ENCODE results near the gene CERK. TPM values are rescaled to one million over a fixed set of nuclear protein-coding genes. Genes with fewer than 3 reads are reported as not detected.
"Not testable (repeated sequence)": the region's sequence is repeated elsewhere in the genome, so short reads cannot be mapped to it uniquely, and the experiment has no call there.

Gene CERK
- 10 to 100 TPM; 54.4 to 55.0 TPM for total RNA-seq

- POLR2A ChIA-PET, result interaction anchor here (1.5 to 1.7 kb wide), 2 partner anchors 11 to 25 kb away, joined by 7 read pairs; partner anchors contain the start of gene TBC1D22A
- Mint-ChIP-seq H3K27me3 (no peaks in the 10 kb centered on the region), H3K27ac (peak within 1 kb of the TSS; percentile 93), H3K36me3 (peaks cover 15% of the 10 kb centered on the region), H3K4me3 (peak within 1 kb of the TSS; percentile 96), H3K4me1 (ENCODE audit: low read depth) (peaks cover 33% of the 10 kb centered on the region), H3K9me3 (peaks cover 5% of the 10 kb centered on the region)
- DNase-seq, result peak; percentile 72
- intact Hi-C loops (cut with micrococcal nuclease), result loop anchor here (1.0 to 5.0 kb wide), 4 partner anchors 25 to 176 kb away; partner anchors contain the start of gene TBC1D22A
- CTCF ChIA-PET, result interaction anchor here (0.6 to 4.1 kb wide), 9 partner anchors 11 to 175 kb away, joined by 3 to 26 read pairs (median 4); partner anchors contain the start of gene TBC1D22A
Measured at GRCh38 chr22:46737976-46738646, at the start of gene CERK. CERK (minus strand) TSS chr22:46738252; CDS start chr22:46738148, 104 bp downstream.

DNA sequence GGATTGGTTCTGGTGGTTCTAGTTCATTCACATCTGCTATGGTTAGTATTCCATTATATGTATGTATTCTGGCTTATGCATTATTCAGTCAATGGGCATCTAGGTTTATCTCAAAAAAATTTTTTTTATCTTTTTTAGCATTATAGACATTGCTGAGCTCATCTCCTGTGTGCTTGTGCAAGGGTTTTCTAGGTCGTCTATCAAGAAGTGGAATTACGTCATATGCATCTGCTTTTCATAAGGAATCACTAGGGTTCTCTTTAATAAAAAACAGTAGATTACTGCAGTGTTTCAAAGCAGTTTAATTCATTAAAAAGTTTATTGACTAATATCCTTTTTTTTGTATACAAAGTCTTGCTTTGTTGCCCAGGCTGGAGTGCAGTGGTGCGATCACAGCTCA lies 45.7 kb upstream of the CERK start:
- POLR2A ChIA-PET, result no interaction called here
- Mint-ChIP-seq H3K27ac (no peak overlapping the region), H3K4me1 (ENCODE audit: low read depth) (peaks cover 20% of the 10 kb centered on the region), H3K9me3 (no peaks in the 10 kb centered on the region), H3K27me3 (no peaks in the 10 kb centered on the region), H3K4me3 (no peak overlapping the region), H3K36me3 (peaks cover 10% of the 10 kb centered on the region)
- intact Hi-C loops (cut with micrococcal nuclease), result no loop called here
- CTCF ChIA-PET, result interaction anchor here (0.6 to 1.8 kb wide), 4 partner anchors 19 to 221 kb away, joined by 3 to 7 read pairs (median 4); no protein-coding TSS in a partner anchor
- DNase-seq, result no peak

GRCh38 chr22:46782200-46782599 lies 44.1 kb upstream of the CERK start:
- H3K36me3 Mint-ChIP-seq; DNase-seq; H3K27ac Mint-ChIP-seq; H3K9me3 Mint-ChIP-seq; H3K4me3 Mint-ChIP-seq; H3K27me3 Mint-ChIP-seq; POLR2A ChIA-PET; intact Hi-C loops (cut with micrococcal nuclease): not testable (repeated sequence)
- CTCF ChIA-PET, result interaction anchor here (1.8 to 1.9 kb wide), 2 partner anchors 17 to 21 kb away, joined by 5 to 7 read pairs; no protein-coding TSS in a partner anchor
- H3K4me1 Mint-ChIP-seq (ENCODE audit: low read depth), result peaks cover 14% of the 10 kb centered on the region

DNA sequence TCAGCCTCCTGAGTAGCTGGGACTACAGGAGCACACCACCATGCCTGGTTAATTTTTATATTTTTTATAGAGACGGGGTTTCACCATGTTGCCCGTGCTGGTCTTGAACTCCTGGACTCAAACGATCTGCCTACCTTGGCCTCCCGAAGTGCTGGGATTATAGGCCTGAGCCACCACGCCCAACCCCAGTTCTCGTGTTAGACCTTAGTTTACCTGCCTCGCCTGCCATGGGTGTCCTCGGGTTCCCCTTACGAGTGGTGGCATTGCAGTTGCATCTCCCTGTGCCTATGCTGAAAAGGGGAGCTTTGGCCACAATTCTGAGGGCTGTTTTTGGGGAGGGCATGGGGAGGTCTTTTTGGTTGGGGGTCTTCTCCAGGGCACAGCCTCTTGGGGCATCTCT lies 43.2 kb upstream of the CERK start:
- intact Hi-C loops (cut with micrococcal nuclease), result no loop called here
- Mint-ChIP-seq H3K36me3 (peaks cover 4% of the 10 kb centered on the region), H3K4me3 (no peak overlapping the region), H3K4me1 (ENCODE audit: low read depth) (peaks cover 19% of the 10 kb centered on the region), H3K27me3 (no peaks in the 10 kb centered on the region), H3K27ac (no peak overlapping the region), H3K9me3 (no peaks in the 10 kb centered on the region)
- no peak for DNase-seq
- ChIA-PET CTCF (interaction anchor here (1.9 kb wide), 1 partner anchor 18 kb away, joined by 5 read pairs; no protein-coding TSS in a partner anchor), POLR2A (no interaction called here)

DNA sequence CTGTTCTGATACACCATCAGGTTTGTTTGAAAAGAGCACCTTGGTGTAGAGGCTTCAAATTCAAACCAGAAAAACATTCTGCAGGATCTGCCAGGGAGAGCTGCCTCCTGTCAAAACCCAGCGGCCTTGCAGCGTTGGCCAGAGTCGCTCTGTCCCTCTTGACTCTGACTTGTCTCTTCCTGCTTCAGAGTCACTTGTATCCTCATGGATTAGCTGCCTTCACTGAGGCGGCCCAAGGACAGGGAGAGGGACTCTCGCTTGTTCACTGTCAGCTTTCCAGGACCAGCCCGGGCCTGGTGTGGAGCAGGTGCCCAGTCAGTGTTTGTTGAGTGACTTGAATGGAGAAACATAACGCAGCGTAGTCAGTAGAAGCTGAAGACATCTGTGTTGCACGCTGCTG lies 42.4 kb upstream of the CERK start:
- Mint-ChIP-seq H3K36me3 (peaks cover 4% of the 10 kb centered on the region), H3K27me3 (no peaks in the 10 kb centered on the region), H3K9me3 (no peaks in the 10 kb centered on the region)

GRCh38 chr22:46779651-46780050 lies 41.6 kb upstream of the CERK start:
- no peak for DNase-seq
- no peak overlapping the region for H3K4me3 Mint-ChIP-seq
- CTCF ChIA-PET, result interaction anchor here (1.1 to 1.5 kb wide), 5 partner anchors 10 to 24 kb away, joined by 3 to 6 read pairs (median 4); no protein-coding TSS in a partner anchor
- peaks cover 35% of the 10 kb centered on the region for H3K4me1 Mint-ChIP-seq (ENCODE audit: low read depth)
- intact Hi-C loops (cut with micrococcal nuclease), result no loop called here
- peaks cover 4% of the 10 kb centered on the region for H3K36me3 Mint-ChIP-seq
- H3K27ac Mint-ChIP-seq, result no peak overlapping the region
- no peaks in the 10 kb centered on the region for H3K27me3 Mint-ChIP-seq
- no peaks in the 10 kb centered on the region for H3K9me3 Mint-ChIP-seq
- POLR2A ChIA-PET, result no interaction called here

More for the DNA sequence above, 42.4 kb upstream of the CERK start:
- Mint-ChIP-seq H3K4me3 (no peak overlapping the region), H3K27ac (no peak overlapping the region), H3K4me1 (ENCODE audit: low read depth) (peaks cover 27% of the 10 kb centered on the region)
- ChIA-PET CTCF (interaction anchor here (1.1 to 1.9 kb wide), 6 partner anchors 10 to 24 kb away, joined by 3 to 6 read pairs (median 4); no protein-coding TSS in a partner anchor), POLR2A (no interaction called here)
- intact Hi-C loops (cut with micrococcal nuclease), result no loop called here
- DNase-seq, result no peak

GRCh38 chr22:46779023-46779422 lies 41.0 kb upstream of the CERK start:
- H3K9me3 Mint-ChIP-seq, result no peaks in the 10 kb centered on the region
- H3K27ac Mint-ChIP-seq, result no peak overlapping the region
- CTCF ChIA-PET, result no interaction called here
- H3K36me3 Mint-ChIP-seq, result peaks cover 4% of the 10 kb centered on the region
- H3K4me3 Mint-ChIP-seq, result no peak overlapping the region
- intact Hi-C loops (cut with micrococcal nuclease), result no loop called here
- no peaks in the 10 kb centered on the region for H3K27me3 Mint-ChIP-seq
- no peak for DNase-seq
- peaks cover 41% of the 10 kb centered on the region for H3K4me1 Mint-ChIP-seq (ENCODE audit: low read depth)
- POLR2A ChIA-PET, result no interaction called here

DNA sequence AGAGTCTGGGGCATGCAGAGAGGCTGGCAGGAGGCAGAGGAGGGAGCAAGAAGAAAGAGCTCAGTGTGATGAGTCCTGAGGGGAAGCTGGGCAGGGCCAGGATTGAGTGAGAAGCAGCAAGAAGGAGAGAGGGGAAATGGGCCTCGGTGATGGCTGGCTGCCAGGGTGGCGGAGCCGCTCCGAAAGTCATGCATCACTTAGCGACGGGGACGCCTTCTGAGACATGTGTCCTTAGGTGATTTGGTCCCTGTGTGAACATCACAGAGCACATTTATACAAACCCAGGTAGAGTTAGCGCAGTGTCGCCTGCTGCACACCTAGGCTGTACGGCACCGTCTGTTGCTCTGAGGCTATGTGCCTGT lies 39.5 kb upstream of the CERK start:
- peak overlapping the region; percentile 22 for H3K4me3 Mint-ChIP-seq
- intact Hi-C loops (cut with micrococcal nuclease), result no loop called here
- H3K9me3 Mint-ChIP-seq, result no peaks in the 10 kb centered on the region
- no peaks in the 10 kb centered on the region for H3K27me3 Mint-ChIP-seq
- CTCF ChIA-PET, result interaction anchor here (0.9 to 1.3 kb wide), 4 partner anchors 16 to 26 kb away, joined by 3 to 7 read pairs (median 4); no protein-coding TSS in a partner anchor
- peak overlapping the region; percentile 87 for H3K27ac Mint-ChIP-seq
- H3K4me1 Mint-ChIP-seq (ENCODE audit: low read depth), result peaks cover 55% of the 10 kb centered on the region
- POLR2A ChIA-PET, result no interaction called here
- H3K36me3 Mint-ChIP-seq, result no peaks in the 10 kb centered on the region
- DNase-seq, result peak; percentile 61

- H3K4me1 Mint-ChIP-seq (ENCODE audit: low read depth), result peaks cover 56% of the 10 kb centered on the region
- no peaks in the 10 kb centered on the region for H3K36me3 Mint-ChIP-seq
- DNase-seq, result no peak
- POLR2A ChIA-PET, result no interaction called here
- CTCF ChIA-PET, result interaction anchor here (1.3 kb wide), 1 partner anchor 18 kb away, joined by 7 read pairs; no protein-coding TSS in a partner anchor
- H3K27ac Mint-ChIP-seq, result peak overlapping the region; percentile 87
- peak overlapping the region; percentile 22 for H3K4me3 Mint-ChIP-seq
- H3K9me3 Mint-ChIP-seq, result no peaks in the 10 kb centered on the region
- H3K27me3 Mint-ChIP-seq, result no peaks in the 10 kb centered on the region
- intact Hi-C loops (cut with micrococcal nuclease), result no loop called here
Measured at GRCh38 chr22:46776876-46777608, 39.0 kb upstream of the CERK start.

GRCh38 chr22:46775850-46776826 lies 38.1 kb upstream of the CERK start:
- Mint-ChIP-seq H3K9me3 (no peaks in the 10 kb centered on the region), H3K27me3 (no peaks in the 10 kb centered on the region), H3K36me3 (no peaks in the 10 kb centered on the region), H3K27ac (peak overlapping the region; percentile 87), H3K4me1 (ENCODE audit: low read depth) (peaks cover 59% of the 10 kb centered on the region), H3K4me3 (peak overlapping the region; percentile 63)
- ChIA-PET CTCF (interaction anchor here (2.3 to 3.6 kb wide), 3 partner anchors 17 to 27 kb away, joined by 6 to 28 read pairs (median 26); no protein-coding TSS in a partner anchor), POLR2A (interaction anchor here (3.7 kb wide), 1 partner anchor 14 kb away, joined by 32 read pairs; the partner anchor contains the start of gene TBC1D22A)
- no peak for DNase-seq
- intact Hi-C loops (cut with micrococcal nuclease), result no loop called here

All from activated CD4-positive, alpha-beta memory T cell treated with anti-CD3 and anti-CD28 coated beads for 36 hours (primary cell).